ENCODE results near the gene GCSAM.
A peak's percentile ranks its signal among the peaks of the same experiment; 100 is the strongest.

DNA sequence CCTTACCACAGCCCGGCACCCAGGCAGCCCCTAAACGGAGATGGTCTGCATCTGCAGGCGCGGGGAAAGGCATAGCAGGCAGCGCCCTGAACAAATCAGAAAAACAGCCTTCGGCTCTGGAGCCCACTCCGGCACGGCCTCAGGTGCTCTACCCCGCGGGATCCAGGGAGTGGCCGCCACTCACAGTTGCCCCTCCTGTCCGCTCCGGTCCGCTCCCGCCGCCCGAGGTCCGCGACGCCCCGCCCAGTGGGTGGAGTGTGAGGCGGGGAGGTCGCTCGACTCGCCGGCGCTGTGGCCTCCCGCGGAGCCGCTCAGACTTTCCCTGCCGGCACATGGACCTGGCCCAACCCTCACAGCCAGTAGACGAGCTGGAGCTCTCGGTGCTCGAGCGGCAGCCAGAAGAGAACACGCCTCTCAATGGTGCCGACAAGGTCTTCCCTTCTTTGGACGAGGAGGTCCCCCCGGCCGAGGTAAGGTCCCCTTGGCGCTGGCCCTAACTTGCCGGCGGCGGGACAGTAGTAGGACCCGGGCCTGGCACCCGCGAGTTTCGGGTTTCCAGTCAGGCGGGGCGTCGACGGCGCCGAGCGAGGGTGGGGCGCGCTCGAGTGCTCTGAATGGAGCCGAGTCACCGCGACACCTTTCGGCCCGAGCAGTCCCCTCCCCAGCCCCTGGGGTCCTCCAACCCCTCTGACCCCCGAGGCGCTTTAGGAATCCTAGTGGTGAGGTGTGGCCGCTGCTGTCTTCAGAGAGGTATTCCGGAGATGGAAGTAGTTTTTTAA is 46.8 kb downstream of the GCSAM start, which contains the start of gene C3orf52:
- TF ChIP-seq STAT1 (IDR thresholded peaks at IDR 0.05; ENCODE audit: unreplicated experiment) (no peak), EZH2phosphoT487 (IDR thresholded peaks at IDR 0.05; ENCODE audit: unreplicated experiment) (no peak), EZH2 (IDR thresholded peaks at IDR 0.05; ENCODE audit: low read depth, unreplicated experiment) (no peak)
- TF ChIP-seq, protein P1, sequence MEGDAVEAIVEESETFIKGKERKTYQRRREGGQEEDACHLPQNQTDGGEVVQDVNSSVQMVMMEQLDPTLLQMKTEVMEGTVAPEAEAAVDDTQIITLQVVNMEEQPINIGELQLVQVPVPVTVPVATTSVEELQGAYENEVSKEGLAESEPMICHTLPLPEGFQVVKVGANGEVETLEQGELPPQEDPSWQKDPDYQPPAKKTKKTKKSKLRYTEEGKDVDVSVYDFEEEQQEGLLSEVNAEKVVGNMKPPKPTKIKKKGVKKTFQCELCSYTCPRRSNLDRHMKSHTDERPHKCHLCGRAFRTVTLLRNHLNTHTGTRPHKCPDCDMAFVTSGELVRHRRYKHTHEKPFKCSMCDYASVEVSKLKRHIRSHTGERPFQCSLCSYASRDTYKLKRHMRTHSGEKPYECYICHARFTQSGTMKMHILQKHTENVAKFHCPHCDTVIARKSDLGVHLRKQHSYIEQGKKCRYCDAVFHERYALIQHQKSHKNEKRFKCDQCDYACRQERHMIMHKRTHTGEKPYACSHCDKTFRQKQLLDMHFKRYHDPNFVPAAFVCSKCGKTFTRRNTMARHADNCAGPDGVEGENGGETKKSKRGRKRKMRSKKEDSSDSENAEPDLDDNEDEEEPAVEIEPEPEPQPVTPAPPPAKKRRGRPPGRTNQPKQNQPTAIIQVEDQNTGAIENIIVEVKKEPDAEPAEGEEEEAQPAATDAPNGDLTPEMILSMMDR (conservative IDR thresholded peaks at IDR 0.05; ENCODE audit: low read depth in 2 of 2), result peak in 1 of 2 experiments; percentile 37; a peak in 3 of 4 replicates

Data from GM23338 (cell line).